ENCODE measurements around the gene MEIS3. TPM values are rescaled to one million over a fixed set of nuclear protein-coding genes. Genes with fewer than 3 reads are reported as not detected.

MEIS3 gene
- polyA plus RNA-seq, 3 donors = not detected

GRCh38 chr19:47415953-47416642 is 3.2 kb downstream of the MEIS3 start:
- peaks cover 39 to 53% of the 10 kb centered on the region in 2 donors for H3K27me3 ChIP-seq (ENCODE audit: control insufficient read depth in 2 of 2, insufficient read depth in 2 of 2, low read length in 2 of 2)
- Mint-ChIP-seq H3K27ac (peak overlapping the region in 1 of 7 donors; percentile 54), H3K9me3 (peaks cover 0 to 11% (median 7%) of the 10 kb centered on the region in 7 donors), H3K4me3 (peak overlapping the region in 1 of 2 donors; percentile 83), H3K4me1 (peaks cover 13% of the 10 kb centered on the region), H3K36me3 (peaks cover 0 to 2% of the 10 kb centered on the region in 2 donors), H3K27me3 (ENCODE audit: low read depth in 3 of 3) (peaks cover 64 to 85% (median 71%) of the 10 kb centered on the region in 3 donors)
- no peaks in the 10 kb centered on the region for H3K36me3 ChIP-seq (replicated peaks in 1 of 2; ENCODE audit: control insufficient read depth in 1 of 2, insufficient read depth in 2 of 2, low read length in 2 of 2)
- no peaks in the 10 kb centered on the region for H3K79me2 ChIP-seq (ENCODE audit: insufficient read depth, low read length)
- TF ChIP-seq CTCF (IDR thresholded peaks at IDR 0.05) = no peak
- H3K27ac ChIP-seq (ENCODE audit: low read depth in 1 of 2, low read length in 2 of 2) = no peak overlapping the region
- WGBS (ENCODE audit: insufficient coverage) = 94% methylated on average over 16 of the region's 21 CpGs
- no peak for DNase-seq
- intact Hi-C loops (cut with micrococcal nuclease) = no loop called here
- H3K4me2 ChIP-seq (replicated peaks; ENCODE audit: extremely low read depth, low read length, poor library complexity, severe bottlenecking) = no peak overlapping the region
- H3K9ac ChIP-seq (ENCODE audit: insufficient read depth, low read length, poor library complexity, severe bottlenecking) = no peak overlapping the region
- H3K9me3 ChIP-seq (replicated peaks in 1 of 2; ENCODE audit: control insufficient read depth in 1 of 2, insufficient read depth in 1 of 2, low read length in 2 of 2) = peaks cover 0 to 18% of the 10 kb centered on the region in 2 donors
- peaks cover 0 to 9% of the 10 kb centered on the region in 2 donors for H3K4me1 ChIP-seq (ENCODE audit: control insufficient read depth in 1 of 2, insufficient read depth in 2 of 2, low read length in 2 of 2)
- no peak overlapping the region for H3K4me3 ChIP-seq (replicated peaks in 1 of 3; ENCODE audit: low read depth in 2 of 3, low read length in 3 of 3)
- no peak overlapping the region for H2AFZ ChIP-seq (ENCODE audit: insufficient read depth, low read depth, low read length, poor library complexity, severe bottlenecking)
- no peaks in the 10 kb centered on the region for H4K20me1 ChIP-seq (ENCODE audit: insufficient read depth, low read length)

GRCh38 chr19:47414469-47414868 is 4.9 kb downstream of the MEIS3 start:
- WGBS (ENCODE audit: insufficient coverage) = 79% methylated on average over 17 of the region's 21 CpGs
- Histone ChIP-seq H3K4me1 (ENCODE audit: control insufficient read depth in 1 of 2, insufficient read depth in 2 of 2, low read length in 2 of 2) (peaks cover 0 to 9% of the 10 kb centered on the region in 2 donors), H3K9me3 (replicated peaks in 1 of 2; ENCODE audit: control insufficient read depth in 1 of 2, insufficient read depth in 1 of 2, low read length in 2 of 2) (peaks cover 0 to 13% of the 10 kb centered on the region in 2 donors), H3K27ac (ENCODE audit: low read depth in 1 of 2, low read length in 2 of 2) (no peak overlapping the region), H3K4me2 (replicated peaks; ENCODE audit: extremely low read depth, low read length, poor library complexity, severe bottlenecking) (no peak overlapping the region), H3K4me3 (replicated peaks in 1 of 3; ENCODE audit: low read depth in 2 of 3, low read length in 3 of 3) (no peak overlapping the region), H4K20me1 (ENCODE audit: insufficient read depth, low read length) (no peaks in the 10 kb centered on the region), H3K27me3 (ENCODE audit: control insufficient read depth in 2 of 2, insufficient read depth in 2 of 2, low read length in 2 of 2) (peaks cover 23 to 37% of the 10 kb centered on the region in 2 donors), H3K79me2 (ENCODE audit: insufficient read depth, low read length) (no peaks in the 10 kb centered on the region), H2AFZ (ENCODE audit: insufficient read depth, low read depth, low read length, poor library complexity, severe bottlenecking) (no peak overlapping the region), H3K9ac (ENCODE audit: insufficient read depth, low read length, poor library complexity, severe bottlenecking) (no peak overlapping the region), H3K36me3 (replicated peaks in 1 of 2; ENCODE audit: control insufficient read depth in 1 of 2, insufficient read depth in 2 of 2, low read length in 2 of 2) (no peaks in the 10 kb centered on the region)
- Mint-ChIP-seq H3K9me3 (peaks cover 0 to 11% (median 6%) of the 10 kb centered on the region in 7 donors), H3K36me3 (peaks cover 0 to 2% of the 10 kb centered on the region in 2 donors), H3K27me3 (ENCODE audit: low read depth in 3 of 3) (peaks cover 56 to 73% (median 57%) of the 10 kb centered on the region in 3 donors), H3K4me1 (peaks cover 9% of the 10 kb centered on the region), H3K4me3 (peak overlapping the region in 1 of 2 donors; percentile 13), H3K27ac (no peak overlapping the region)
- DNase-seq = peak in 1 of 3 donors; percentile 19
- peak; percentile 17 for TF ChIP-seq CTCF (IDR thresholded peaks at IDR 0.05)
- intact Hi-C loops (cut with micrococcal nuclease) = no loop called here
